Thoracic aorta (tissue), 2 donors: ENCODE data around the gene ZNF273. TPM values are rescaled to one million over a fixed set of nuclear protein-coding genes. Genes with fewer than 3 reads are reported as not detected.

Experiments used
- ATAC-seq: fragments of 150-250 bp; one replicate; pipeline ENCODE4 v1.8.0; 2017; ENCODE audit warnings: low read depth; ENCODE audit not compliant: insufficient number of reproducible peaks, low FRiP score
- DNase-seq: peaks from one replicate; pipeline ENCODE4 v3.0.0-alpha.2; 2020; ENCODE audit warnings: low spot score
- H3K27ac ChIP-seq, 2 donors: fragments of 200-600 bp; sonication (generic); 1 replicate in 1 of 2; 2 replicates in 1 of 2; pipeline ENCODE4 v1.5.1; 2016; ENCODE audit warnings: mild to moderate bottlenecking in 2 of 2, moderate library complexity in 2 of 2
- H3K27me3 ChIP-seq: fragments of 200-600 bp; sonication (generic); replicated peaks from 2 replicates; pipeline ENCODE4 v1.6.0; 2016; ENCODE audit warnings: mild to moderate bottlenecking; ENCODE audit not compliant: insufficient read depth
- H3K36me3 ChIP-seq: fragments of 200-600 bp; sonication (generic); one replicate; pipeline ENCODE4 v1.5.1; 2016
- H3K4me1 ChIP-seq, 2 donors: fragments of 200-600 bp; sonication (generic); 1 replicate in 1 of 2; 2 replicates in 1 of 2; pipeline versions ENCODE4 v1.5.1 to v1.6.0; 2016; ENCODE audit warnings: low read depth in 2 of 2, mild to moderate bottlenecking in 1 of 2; ENCODE audit not compliant: control insufficient read depth in 1 of 2
- H3K4me3 ChIP-seq: fragments of 200-600 bp; sonication (generic); 2 replicates; pipeline ENCODE4 v1.5.1; 2016; ENCODE audit warnings: mild to moderate bottlenecking
- H3K9me3 ChIP-seq: fragments of 200-600 bp; sonication (generic); 2 replicates; pipeline ENCODE4 v1.5.1; 2016
- total RNA-seq, 2 donors: library from RNA; depleted of rRNA; stranded (reverse); fragments of >200 nt; gene quantifications; one replicate each; pipeline versions ENCODE4 v1.1.0 to v1.2.3, GENCODE V29; 2016
- TF ChIP-seq, protein P1 (sequence below): fragments of 200-600 bp; sonication (generic); IDR thresholded peaks from one replicate; pipeline ENCODE4 v1.5.1; 2019; ENCODE audit warnings: antibody characterized with exemption

Gene ZNF273
- total RNA-seq, 2 donors from 2014 or later, result 6.6 to 9.2 TPM

GRCh38 chr7:64884085-64884912 is 18.8 kb upstream of the ZNF273 start:
- H3K4me1 ChIP-seq, result peaks cover 2 to 19% of the 10 kb centered on the region in 2 donors
- ATAC-seq (no peak), DNase-seq (no peak)
- no peak overlapping the region for H3K27ac ChIP-seq
- no peaks in the 10 kb centered on the region for H3K36me3 ChIP-seq
- H3K4me3 ChIP-seq, result no peak overlapping the region
- no peaks in the 10 kb centered on the region for H3K9me3 ChIP-seq
- TF ChIP-seq, protein P1, sequence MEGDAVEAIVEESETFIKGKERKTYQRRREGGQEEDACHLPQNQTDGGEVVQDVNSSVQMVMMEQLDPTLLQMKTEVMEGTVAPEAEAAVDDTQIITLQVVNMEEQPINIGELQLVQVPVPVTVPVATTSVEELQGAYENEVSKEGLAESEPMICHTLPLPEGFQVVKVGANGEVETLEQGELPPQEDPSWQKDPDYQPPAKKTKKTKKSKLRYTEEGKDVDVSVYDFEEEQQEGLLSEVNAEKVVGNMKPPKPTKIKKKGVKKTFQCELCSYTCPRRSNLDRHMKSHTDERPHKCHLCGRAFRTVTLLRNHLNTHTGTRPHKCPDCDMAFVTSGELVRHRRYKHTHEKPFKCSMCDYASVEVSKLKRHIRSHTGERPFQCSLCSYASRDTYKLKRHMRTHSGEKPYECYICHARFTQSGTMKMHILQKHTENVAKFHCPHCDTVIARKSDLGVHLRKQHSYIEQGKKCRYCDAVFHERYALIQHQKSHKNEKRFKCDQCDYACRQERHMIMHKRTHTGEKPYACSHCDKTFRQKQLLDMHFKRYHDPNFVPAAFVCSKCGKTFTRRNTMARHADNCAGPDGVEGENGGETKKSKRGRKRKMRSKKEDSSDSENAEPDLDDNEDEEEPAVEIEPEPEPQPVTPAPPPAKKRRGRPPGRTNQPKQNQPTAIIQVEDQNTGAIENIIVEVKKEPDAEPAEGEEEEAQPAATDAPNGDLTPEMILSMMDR, result no peak
- no peaks in the 10 kb centered on the region for H3K27me3 ChIP-seq

DNA sequence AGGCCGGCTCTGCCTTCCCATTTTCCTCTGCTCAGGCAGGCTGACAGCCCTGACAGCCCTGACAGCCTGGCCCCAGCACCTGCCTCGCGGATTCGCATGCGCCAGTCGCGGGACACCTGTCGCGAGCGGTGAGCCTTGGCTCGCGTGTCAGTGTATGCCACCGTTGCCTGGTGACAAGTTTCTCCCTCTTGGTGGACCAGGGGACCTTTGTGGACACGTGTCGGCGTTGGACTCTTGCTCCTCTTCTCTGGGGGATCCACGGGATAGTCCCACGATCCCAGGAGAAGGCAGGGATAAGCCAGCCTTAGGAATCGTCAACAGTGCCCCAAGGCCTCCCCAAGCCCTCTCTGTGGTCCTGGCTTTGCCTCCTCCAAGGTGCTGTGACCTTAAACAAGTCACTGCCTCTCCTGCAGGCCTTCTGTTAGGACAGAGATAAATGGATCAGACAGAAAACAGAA is 18.1 kb upstream of the ZNF273 start:
- ATAC-seq (no peak), DNase-seq (no peak)
- H3K4me3 ChIP-seq, result no peak overlapping the region
- H3K9me3 ChIP-seq, result no peaks in the 10 kb centered on the region
- no peaks in the 10 kb centered on the region for H3K27me3 ChIP-seq
- TF ChIP-seq, protein P1, result no peak
- H3K27ac ChIP-seq, result no peak overlapping the region
- peaks cover 6 to 25% of the 10 kb centered on the region in 2 donors for H3K4me1 ChIP-seq
- H3K36me3 ChIP-seq, result no peaks in the 10 kb centered on the region

GRCh38 chr7:64885520-64886240 is 17.4 kb upstream of the ZNF273 start:
- Histone ChIP-seq H3K27me3 (no peaks in the 10 kb centered on the region), H3K9me3 (no peaks in the 10 kb centered on the region), H3K4me3 (no peak overlapping the region), H3K36me3 (no peaks in the 10 kb centered on the region), H3K27ac (no peak overlapping the region), H3K4me1 (peaks cover 8 to 33% of the 10 kb centered on the region in 2 donors)
- DNase-seq (no peak), ATAC-seq (no peak)
- TF ChIP-seq, protein P1, result no peak

GRCh38 chr7:64886956-64887545 is 16.0 kb upstream of the ZNF273 start:
- Histone ChIP-seq H3K27ac (no peak overlapping the region), H3K36me3 (no peaks in the 10 kb centered on the region), H3K4me3 (no peak overlapping the region), H3K27me3 (no peaks in the 10 kb centered on the region), H3K9me3 (no peaks in the 10 kb centered on the region), H3K4me1 (peaks cover 9 to 39% of the 10 kb centered on the region in 2 donors)
- ATAC-seq (no peak), DNase-seq (no peak)
- TF ChIP-seq, protein P1, result no peak
